NCI-H82 treated with DMSO at 0.1 percent for 48 hours (cell line): ENCODE results near the gene HOXB9.
A peak's percentile ranks its signal among the peaks of the same experiment; 100 is the strongest.

Experiments used
- DNase-seq: peaks from one replicate; lab custom pipeline; 2025; ENCODE audit not compliant: unreplicated experiment; lab: John Stamatoyannopoulos, UW

Gene HOXB9

GRCh38 chr17:48626245-48627117 lies at the start of gene HOXB9:
TSS of gene HOXB9 (minus strand) at chr17:48626358. CDS start at chr17:48626269, 89 bp downstream.
- no peak for DNase-seq

GRCh38 chr17:48672340-48672739 lies 46.2 kb upstream of the HOXB9 start:
- DNase-seq = peak; percentile 37

- peak; percentile 42 for DNase-seq
Measured at GRCh38 chr17:48671697-48672171, 45.6 kb upstream of the HOXB9 start.

GRCh38 chr17:48663134-48663924 lies 37.2 kb upstream of the HOXB9 start:
- DNase-seq = no peak

- DNase-seq = no peak
Measured at GRCh38 chr17:48655913-48656312, 29.8 kb upstream of the HOXB9 start.

GRCh38 chr17:48649741-48650140 lies 23.6 kb upstream of the HOXB9 start:
- no peak for DNase-seq

GRCh38 chr17:48647963-48648245 lies 21.7 kb upstream of the HOXB9 start:
- no peak for DNase-seq

GRCh38 chr17:48647103-48647962 lies 21.2 kb upstream of the HOXB9 start:
- no peak for DNase-seq

- no peak for DNase-seq
Measured at GRCh38 chr17:48646183-48647102, 20.3 kb upstream of the HOXB9 start.

GRCh38 chr17:48645639-48646182 lies 19.6 kb upstream of the HOXB9 start:
- DNase-seq = no peak

- DNase-seq = no peak
Measured at GRCh38 chr17:48644910-48645557, 18.9 kb upstream of the HOXB9 start.

- DNase-seq = no peak
Measured at GRCh38 chr17:48644159-48644558, 18.0 kb upstream of the HOXB9 start.

- DNase-seq = no peak
Measured at GRCh38 chr17:48643697-48644012, 17.5 kb upstream of the HOXB9 start.

- no peak for DNase-seq
Measured at GRCh38 chr17:48642843-48643696, 16.9 kb upstream of the HOXB9 start.

- DNase-seq = no peak
Measured at GRCh38 chr17:48642059-48642842, 16.1 kb upstream of the HOXB9 start.

GRCh38 chr17:48641541-48642058 lies 15.4 kb upstream of the HOXB9 start:
- DNase-seq = no peak

- no peak for DNase-seq
Measured at GRCh38 chr17:48640858-48641180, 14.7 kb upstream of the HOXB9 start.
